Thyroid gland (tissue), 4 donors: ENCODE results near the gene APOA4.

Source experiments
- CTCF ChIP-seq, 6 experiments: fragments of 200-600 bp in 3 of 6; fragments of 450-650 bp in 3 of 6; sonication (generic) in 3 of 6; IDR thresholded peaks; one replicate each; pipeline ENCODE4 v1.5.1; 2016 to 2019; ENCODE audit warnings: antibody characterized with exemption in 6 of 6, mild to moderate bottlenecking in 2 of 6, inconsistent platforms in 1 of 6, moderate library complexity in 1 of 6
- POLR2A ChIP-seq, 2 donors: fragments of 450-650 bp; IDR thresholded peaks; one replicate each; pipeline ENCODE4 v1.6.1; 2017; ENCODE audit warnings: antibody characterized with exemption in 2 of 2, mild to moderate bottlenecking in 2 of 2, moderate library complexity in 1 of 2

- TF ChIP-seq CTCF (IDR thresholded peaks at IDR 0.05): no peak
- TF ChIP-seq POLR2A (IDR thresholded peaks at IDR 0.05): no peak
Observed at GRCh38 chr11:116777056-116777455, 46.0 kb downstream of the APOA4 start.
